ENCODE measurements around the gene P2RY2. TPM values are rescaled to one million over a fixed set of nuclear protein-coding genes. Genes with fewer than 3 reads are reported as not detected.
"Not testable (repeated sequence)": the region's sequence is repeated elsewhere in the genome, so short reads cannot be mapped to it uniquely, and the experiment has no call there.

Gene P2RY2
- total RNA-seq, 2 donors from 2014 or later, result 9.5 to 14.7 TPM

GRCh38 chr11:73271936-73272679 lies 54.0 kb downstream of the P2RY2 start, which contains the start of gene P2RY6:
Gene P2RY6 (plus strand): TSS chr11:73272338. CDS start chr11:73296519, 24,181 bp downstream.
- Histone ChIP-seq H3K36me3 (no peaks in the 10 kb centered on the region), H3K4me3 (peak within 1 kb of the TSS; percentile 3 to 15), H3K9me3 (no peaks in the 10 kb centered on the region), H3K27me3 (no peaks in the 10 kb centered on the region), H3K27ac (peak within 1 kb of the TSS in 1 of 2 donors; percentile 35), H3K4me1 (peaks cover 0 to 33% of the 10 kb centered on the region in 2 donors)
- TF ChIP-seq, protein P1, sequence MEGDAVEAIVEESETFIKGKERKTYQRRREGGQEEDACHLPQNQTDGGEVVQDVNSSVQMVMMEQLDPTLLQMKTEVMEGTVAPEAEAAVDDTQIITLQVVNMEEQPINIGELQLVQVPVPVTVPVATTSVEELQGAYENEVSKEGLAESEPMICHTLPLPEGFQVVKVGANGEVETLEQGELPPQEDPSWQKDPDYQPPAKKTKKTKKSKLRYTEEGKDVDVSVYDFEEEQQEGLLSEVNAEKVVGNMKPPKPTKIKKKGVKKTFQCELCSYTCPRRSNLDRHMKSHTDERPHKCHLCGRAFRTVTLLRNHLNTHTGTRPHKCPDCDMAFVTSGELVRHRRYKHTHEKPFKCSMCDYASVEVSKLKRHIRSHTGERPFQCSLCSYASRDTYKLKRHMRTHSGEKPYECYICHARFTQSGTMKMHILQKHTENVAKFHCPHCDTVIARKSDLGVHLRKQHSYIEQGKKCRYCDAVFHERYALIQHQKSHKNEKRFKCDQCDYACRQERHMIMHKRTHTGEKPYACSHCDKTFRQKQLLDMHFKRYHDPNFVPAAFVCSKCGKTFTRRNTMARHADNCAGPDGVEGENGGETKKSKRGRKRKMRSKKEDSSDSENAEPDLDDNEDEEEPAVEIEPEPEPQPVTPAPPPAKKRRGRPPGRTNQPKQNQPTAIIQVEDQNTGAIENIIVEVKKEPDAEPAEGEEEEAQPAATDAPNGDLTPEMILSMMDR (IDR thresholded peaks at IDR 0.05), result no peak
- no peak for DNase-seq (ENCODE audit: low spot score)

GRCh38 chr11:73272680-73273038 lies 54.6 kb downstream of the P2RY2 start:
- Histone ChIP-seq H3K36me3 (no peaks in the 10 kb centered on the region), H3K27ac (no peak overlapping the region), H3K4me3 (peak overlapping the region; percentile 3 to 15), H3K27me3 (no peaks in the 10 kb centered on the region), H3K4me1 (peaks cover 0 to 33% of the 10 kb centered on the region in 2 donors), H3K9me3 (no peaks in the 10 kb centered on the region)
- TF ChIP-seq, protein P1 (IDR thresholded peaks at IDR 0.05), result no peak
- DNase-seq (ENCODE audit: low spot score), result no peak

- Histone ChIP-seq H3K4me1 (peaks cover 0 to 33% of the 10 kb centered on the region in 2 donors), H3K4me3 (peak overlapping the region in 1 of 2 donors; percentile 15), H3K9me3 (no peaks in the 10 kb centered on the region), H3K36me3 (no peaks in the 10 kb centered on the region), H3K27me3 (no peaks in the 10 kb centered on the region), H3K27ac (peak overlapping the region in 1 of 2 donors; percentile 45)
- TF ChIP-seq, protein P1 (IDR thresholded peaks at IDR 0.05), result no peak
- DNase-seq (ENCODE audit: low spot score), result no peak
These were observed 55.3 kb downstream of the P2RY2 start for GRCh38 chr11:73273222-73273895.

DNA sequence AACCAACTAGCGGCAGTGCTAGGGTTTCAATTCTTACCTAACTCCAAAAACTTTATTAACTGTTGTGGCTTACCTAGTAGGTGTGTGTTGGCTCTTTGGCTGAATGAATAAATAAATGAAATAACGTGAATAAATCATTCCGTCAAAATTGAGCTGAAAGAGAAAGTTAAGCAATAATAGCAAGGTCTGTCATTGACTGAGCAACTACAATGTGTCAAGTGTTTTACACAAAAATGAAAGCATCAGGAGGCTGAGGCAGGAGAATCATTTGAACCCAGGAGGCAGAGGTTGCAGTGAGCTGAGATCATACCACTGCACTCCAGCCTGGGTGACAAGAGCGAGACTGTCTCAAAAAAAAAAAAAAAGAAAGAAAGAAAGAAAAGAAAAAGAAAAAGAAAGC lies 56.1 kb downstream of the P2RY2 start:
- not testable (repeated sequence) for H3K36me3 ChIP-seq; H3K27me3 ChIP-seq; H3K27ac ChIP-seq; H3K9me3 ChIP-seq; DNase-seq (ENCODE audit: low spot score); H3K4me3 ChIP-seq
- H3K4me1 ChIP-seq, result peaks cover 0 to 33% of the 10 kb centered on the region in 2 donors

- TF ChIP-seq, protein P1 (IDR thresholded peaks at IDR 0.05), result no peak
- H3K27me3 ChIP-seq, result no peaks in the 10 kb centered on the region
- no peaks in the 10 kb centered on the region for H3K36me3 ChIP-seq
- no peak for DNase-seq (ENCODE audit: low spot score)
- H3K9me3 ChIP-seq, result no peaks in the 10 kb centered on the region
- peaks cover 0 to 28% of the 10 kb centered on the region in 2 donors for H3K4me1 ChIP-seq
- no peak overlapping the region for H3K27ac ChIP-seq
- no peak overlapping the region for H3K4me3 ChIP-seq
These were observed 56.8 kb downstream of the P2RY2 start for GRCh38 chr11:73274722-73275380.

GRCh38 chr11:73275381-73275750 lies 57.3 kb downstream of the P2RY2 start:
- H3K4me1 ChIP-seq, result peaks cover 0 to 23% of the 10 kb centered on the region in 2 donors
- H3K27me3 ChIP-seq, result no peaks in the 10 kb centered on the region
- H3K36me3 ChIP-seq, result no peaks in the 10 kb centered on the region
- TF ChIP-seq, protein P1 (IDR thresholded peaks at IDR 0.05), result no peak
- no peaks in the 10 kb centered on the region for H3K9me3 ChIP-seq
- H3K4me3 ChIP-seq, result no peak overlapping the region
- DNase-seq (ENCODE audit: low spot score), result no peak
- H3K27ac ChIP-seq, result no peak overlapping the region

All from right atrium auricular region (tissue), 2 donors.